ENCODE data around the gene GMPR. TPM values are rescaled to one million over a fixed set of nuclear protein-coding genes. Genes with fewer than 3 reads are reported as not detected.

The GMPR gene
- total and polyA plus RNA-seq, 8 donors: 4.5 to 25.9 (median 7.0) TPM

DNA sequence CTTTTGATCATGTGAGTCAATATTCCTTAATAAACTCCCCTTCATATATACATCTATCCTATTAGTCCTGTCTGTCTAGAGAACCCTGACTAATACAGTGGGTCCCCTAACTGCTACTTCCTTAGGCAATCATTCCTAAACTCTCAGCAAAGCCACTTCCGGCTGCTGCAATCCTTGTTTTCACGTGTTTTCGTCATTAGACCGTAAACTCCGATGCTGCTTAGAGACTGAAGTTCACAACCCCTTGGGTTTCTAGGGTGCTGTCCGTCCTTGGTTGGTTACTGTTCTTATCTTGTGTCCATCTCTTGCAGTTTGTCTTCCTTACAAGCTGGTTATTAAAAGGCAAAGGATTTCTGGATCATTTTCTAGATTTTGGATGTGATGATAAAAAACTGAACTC, 106.4 kb downstream of the GMPR start:
- H3K4me3 ChIP-seq: no peak overlapping the region
- TF ChIP-seq, protein P1, sequence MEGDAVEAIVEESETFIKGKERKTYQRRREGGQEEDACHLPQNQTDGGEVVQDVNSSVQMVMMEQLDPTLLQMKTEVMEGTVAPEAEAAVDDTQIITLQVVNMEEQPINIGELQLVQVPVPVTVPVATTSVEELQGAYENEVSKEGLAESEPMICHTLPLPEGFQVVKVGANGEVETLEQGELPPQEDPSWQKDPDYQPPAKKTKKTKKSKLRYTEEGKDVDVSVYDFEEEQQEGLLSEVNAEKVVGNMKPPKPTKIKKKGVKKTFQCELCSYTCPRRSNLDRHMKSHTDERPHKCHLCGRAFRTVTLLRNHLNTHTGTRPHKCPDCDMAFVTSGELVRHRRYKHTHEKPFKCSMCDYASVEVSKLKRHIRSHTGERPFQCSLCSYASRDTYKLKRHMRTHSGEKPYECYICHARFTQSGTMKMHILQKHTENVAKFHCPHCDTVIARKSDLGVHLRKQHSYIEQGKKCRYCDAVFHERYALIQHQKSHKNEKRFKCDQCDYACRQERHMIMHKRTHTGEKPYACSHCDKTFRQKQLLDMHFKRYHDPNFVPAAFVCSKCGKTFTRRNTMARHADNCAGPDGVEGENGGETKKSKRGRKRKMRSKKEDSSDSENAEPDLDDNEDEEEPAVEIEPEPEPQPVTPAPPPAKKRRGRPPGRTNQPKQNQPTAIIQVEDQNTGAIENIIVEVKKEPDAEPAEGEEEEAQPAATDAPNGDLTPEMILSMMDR (IDR thresholded peaks at IDR 0.05): no peak
- ATAC-seq (no peak), DNase-seq (no peak), FAIRE-seq (no peak)
- intact Hi-C loops (cut with DNase I): no loop called here
- H3K27me3 ChIP-seq: no peaks in the 10 kb centered on the region
- no peak overlapping the region for H3K27ac ChIP-seq
- H3K9me3 ChIP-seq: no peaks in the 10 kb centered on the region
- H3K4me1 ChIP-seq: peaks cover 0 to 6% (median 0%) of the 10 kb centered on the region in 3 donors
- 89 to 93% methylated on average over 6 of the region's 6 CpGs for WGBS, 2 donors
- no peaks in the 10 kb centered on the region for H3K36me3 ChIP-seq

Other genes starting within 250 kb of the GMPR start
- gene MYLIP, start 109.5 kb upstream of the GMPR start, total RNA-seq: 10 to 100 TPM; 10.5 to 20.2 (median 12.0) TPM
- gene MYLIP, start 109.5 kb upstream of the GMPR start, polyA plus RNA-seq: 10 to 100 TPM in 1 of 2 donors, 1 to 10 TPM in 1; 6.6 to 16.0 TPM